ENCODE data around the gene SPI1.
A peak's percentile ranks its signal among the peaks of the same experiment; 100 is the strongest.

SPI1 gene

DNA sequence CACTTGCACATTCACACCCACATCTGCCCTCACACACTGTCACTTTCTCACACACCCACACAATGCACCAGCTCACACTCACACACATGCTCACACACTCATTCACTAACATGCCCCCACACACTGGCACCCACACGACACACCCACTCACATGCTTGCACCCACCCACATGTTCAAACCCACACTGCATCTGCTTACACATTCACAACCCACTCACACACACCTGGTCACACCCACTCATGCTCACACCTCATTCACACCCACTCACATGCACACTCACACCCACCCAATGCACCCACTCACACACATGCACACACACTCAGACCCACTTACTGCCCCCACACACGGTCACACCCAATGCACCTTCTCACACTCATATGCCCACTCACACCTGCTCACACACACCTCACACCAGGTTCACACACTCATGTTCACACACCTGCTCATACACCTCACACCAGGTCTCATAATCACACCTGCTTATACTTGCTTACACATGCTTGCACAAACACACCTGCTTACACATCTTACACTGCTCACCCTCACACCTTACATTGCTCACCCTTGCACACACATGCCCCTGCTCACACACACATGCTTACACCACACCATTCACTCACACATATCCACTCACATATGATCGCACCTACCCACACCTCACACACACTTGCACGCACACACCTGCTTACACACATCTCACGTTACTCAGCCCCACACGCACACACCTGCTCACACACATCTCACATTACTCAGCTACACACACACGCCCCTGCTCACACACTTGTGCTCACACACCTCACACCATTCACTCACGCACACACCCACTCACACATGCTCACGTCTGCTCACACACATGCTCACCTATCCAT, 22.0 kb downstream of the SPI1 start:
- DNase-seq = no peak

DNA sequence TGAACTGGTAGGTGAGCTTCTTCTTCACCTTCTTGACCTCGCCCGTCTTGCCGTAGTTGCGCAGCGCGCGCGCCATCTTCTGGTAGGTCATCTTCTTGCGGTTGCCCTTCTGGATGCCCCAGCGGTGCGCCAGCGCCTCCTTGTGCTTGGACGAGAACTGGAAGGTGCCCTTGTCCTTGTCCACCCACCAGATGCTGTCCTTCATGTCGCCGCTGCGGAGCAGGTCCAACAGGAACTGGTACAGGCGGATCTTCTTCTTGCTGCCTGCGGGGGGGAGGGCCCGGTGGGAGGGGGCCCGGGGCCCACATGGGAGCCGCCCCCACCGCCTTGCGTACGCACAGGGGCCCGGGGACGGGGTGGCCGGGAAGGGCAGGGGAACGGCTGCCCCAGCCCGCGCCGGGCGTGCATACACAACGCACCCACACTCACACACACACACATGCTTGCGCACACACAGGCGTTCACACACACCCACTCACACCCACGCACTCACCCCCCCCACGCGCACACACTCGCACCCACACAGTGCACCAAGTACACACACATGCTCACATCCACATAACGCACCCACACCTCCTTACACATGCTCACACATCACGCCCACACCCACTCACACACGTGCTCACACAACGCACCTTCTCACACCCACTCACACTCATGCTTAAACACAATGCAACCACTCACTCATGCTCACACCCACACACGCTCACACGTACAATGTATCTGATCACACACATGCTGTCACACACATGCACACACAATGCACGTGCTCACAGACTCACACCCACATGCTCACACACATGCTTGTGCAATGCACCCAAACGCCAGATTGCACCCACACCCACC, 22.8 kb downstream of the SPI1 start:
- peak; percentile 76 for DNase-seq

DNA sequence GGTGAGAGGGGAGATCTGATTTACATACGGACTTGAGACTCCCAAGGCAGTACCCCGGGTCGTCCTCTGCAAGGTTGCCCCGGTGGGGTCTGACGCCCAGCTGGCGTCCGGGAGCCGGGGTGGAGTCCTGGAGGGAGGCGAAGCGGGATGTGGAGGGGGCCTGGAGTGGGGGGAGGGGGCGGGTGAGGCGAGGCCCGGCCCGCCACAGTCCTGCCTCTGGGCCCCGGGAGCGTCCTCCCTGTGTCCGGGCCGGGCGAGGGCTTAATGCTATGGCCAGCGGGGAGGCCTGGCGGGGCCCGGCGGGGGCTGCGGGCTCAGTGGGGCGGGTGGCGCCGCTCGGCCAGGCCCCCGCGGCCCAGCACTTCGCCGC, 23.4 kb downstream of the SPI1 start:
- no peak for DNase-seq

DNA sequence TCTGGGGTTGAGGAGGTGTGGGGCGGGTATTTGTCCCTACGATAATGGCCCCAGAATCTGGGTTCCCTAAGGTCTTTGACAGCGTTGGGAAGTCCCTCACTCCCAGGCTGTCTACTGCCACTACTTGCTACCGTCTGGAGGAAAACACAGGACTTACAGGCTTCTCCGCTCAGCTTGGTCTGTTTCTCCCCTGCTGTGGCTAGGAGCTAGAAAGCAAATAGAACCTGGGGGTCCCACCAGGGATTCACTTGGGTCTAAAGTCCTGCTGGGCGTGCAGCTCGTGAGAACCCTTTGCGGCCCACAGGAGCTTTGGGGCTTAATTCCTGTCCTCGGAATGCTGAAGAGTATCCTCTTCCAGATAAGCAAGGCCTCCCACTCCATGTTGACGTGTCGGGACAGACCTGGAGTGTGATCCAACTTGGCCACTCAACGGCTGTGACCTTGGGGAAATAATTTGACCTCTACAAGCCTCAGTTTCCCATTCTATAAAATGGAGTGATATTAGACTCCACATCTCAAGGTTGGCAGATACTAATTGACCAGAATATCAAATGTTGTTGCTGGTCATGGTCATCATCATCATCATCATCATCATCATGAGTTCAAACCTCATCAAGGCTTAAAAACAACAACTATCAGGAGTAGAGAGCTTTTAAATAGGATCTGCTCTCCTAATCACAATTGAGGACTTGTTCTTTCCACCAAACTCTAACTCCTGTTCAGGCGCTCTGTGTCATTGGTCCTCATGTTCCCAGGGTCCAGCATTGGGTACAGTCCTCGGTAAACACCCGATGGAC, 24.2 kb downstream of the SPI1 start:
- DNase-seq = no peak

DNA sequence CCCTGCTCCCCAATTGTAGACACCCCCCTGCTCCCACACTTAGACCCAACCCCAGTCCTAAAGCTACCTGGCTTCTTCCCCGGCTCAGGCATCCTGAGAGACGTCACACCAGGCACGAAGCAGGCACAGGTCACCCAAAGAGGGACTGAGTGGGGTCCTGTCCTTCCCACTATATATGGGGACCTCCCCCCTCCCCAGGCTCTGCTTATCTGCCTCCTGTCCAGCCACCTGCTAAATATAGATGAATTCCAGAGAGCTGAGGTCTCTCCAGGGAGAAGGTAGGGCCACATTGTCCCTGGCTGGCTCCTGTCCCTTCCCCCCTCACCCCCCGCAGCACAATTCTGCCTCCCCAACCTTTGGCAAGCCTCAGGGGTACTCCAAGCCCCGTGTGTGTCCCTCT, 25.8 kb downstream of the SPI1 start, which contains the start of gene MYBPC3:
MYBPC3 (minus strand) TSS at position 147 of the 400 bp plus-strand sequence; CDS start at position 92, 55 bp downstream.
- no peak for DNase-seq

DNA sequence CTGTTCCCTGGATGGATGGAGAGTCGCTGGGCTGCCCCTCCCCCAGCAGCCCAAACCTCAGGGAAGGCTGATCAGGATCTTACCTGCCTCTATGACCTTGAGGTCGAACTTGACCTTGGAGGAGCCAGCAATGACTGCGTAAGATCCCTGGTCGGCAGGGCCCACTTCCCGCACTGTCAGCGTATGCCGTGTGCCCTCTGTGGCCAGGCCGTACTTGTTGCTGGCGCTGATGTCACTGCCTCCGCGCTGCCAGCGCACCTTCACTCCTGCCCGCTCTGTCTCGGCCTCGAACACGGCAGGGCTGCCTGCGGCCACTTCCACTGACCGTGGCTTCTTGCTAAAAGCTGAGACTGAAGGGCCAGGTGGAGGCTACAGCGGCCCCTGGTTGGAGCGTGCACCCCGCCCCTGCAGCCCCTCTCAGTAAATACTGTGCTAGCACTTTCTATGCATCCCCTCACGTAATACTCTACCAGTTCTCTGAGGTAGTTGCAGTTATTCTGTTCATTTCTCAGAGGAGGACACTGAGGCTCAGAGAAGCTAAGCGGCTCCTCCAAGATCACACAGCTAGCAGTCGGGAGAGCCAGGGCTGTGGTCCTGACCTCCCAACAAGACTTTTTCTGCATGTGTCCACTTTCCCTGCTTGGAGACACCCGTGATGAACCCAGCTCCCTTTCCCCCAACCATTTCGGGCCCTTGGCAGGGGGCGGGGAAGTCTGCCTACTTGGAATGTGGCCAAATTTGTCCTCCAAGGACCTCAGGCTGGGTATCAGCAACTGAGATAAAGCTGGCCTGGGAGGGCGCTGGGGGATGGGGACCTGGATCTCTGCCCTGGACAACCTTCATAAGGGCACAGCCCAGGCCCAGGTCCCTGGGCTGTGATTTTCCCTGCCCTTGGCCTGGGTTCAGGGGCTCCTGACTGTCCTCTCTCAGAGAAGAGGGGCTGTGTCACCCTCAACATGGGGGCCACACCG, 26.9 kb downstream of the SPI1 start:
- no peak for DNase-seq

- DNase-seq = no peak
These were observed 28.0 kb downstream of the SPI1 start for GRCh38 chr11:47350315-47350714.

GRCh38 chr11:47349521-47350095, 28.7 kb downstream of the SPI1 start:
- no peak for DNase-seq

- no peak for DNase-seq
These were observed 29.5 kb downstream of the SPI1 start for GRCh38 chr11:47348859-47349258.

GRCh38 chr11:47348131-47348802, 30.1 kb downstream of the SPI1 start:
- no peak for DNase-seq

- no peak for DNase-seq
These were observed 31.2 kb downstream of the SPI1 start for GRCh38 chr11:47347137-47347536.

DNA sequence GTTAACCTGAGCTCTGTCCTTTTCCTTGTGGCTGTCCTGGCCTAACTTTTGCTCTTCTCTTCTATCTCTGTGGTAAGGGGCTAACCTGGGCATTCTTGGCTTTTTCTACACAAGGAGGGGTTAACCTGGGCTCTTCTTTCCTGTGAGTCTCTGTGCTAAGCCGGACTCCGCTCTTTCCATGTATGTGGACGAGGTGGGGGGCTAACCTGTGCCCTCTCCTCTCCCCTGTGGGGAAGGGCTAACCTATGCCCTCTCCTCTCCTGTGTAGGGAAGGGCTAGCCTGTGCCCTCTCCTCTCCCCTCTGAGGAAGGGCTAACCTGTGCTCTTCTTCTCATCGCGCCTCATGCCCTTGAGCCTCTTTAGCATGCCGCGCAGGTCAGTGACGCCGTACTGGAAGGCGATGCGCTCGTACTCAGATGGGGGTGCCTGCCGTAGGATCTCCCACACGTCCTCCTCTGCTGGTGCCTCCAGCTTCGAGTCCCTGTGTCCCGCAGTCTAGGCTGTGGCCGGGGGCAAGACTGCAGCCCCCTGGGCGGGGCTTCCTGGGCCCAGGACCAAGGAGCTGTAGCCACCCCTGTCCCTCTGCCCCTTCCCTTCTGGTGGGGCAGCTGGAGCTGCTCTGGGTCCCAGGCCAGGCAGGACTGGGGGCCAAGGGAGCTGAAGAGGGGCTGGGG, 32.3 kb downstream of the SPI1 start:
- no peak for DNase-seq

DNA sequence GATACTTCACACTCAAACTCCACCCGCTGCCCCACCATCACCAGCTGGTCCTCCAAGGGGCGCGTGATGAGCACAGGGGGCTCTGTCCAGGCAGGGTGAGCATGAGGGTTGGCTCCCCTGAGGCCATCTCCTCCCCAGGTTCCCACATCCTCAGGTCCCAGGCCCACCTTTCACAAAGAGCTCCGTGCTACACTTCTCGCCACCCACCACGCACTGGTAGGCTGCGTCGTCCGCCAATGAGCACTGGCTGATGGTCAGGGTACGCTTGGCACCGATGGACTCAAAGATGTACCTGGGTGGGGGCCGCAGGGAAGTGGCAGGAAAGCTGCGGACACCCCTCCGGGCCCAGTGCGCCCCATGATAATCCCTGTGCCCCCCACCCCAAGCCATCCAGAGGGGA, 35.5 kb downstream of the SPI1 start:
- DNase-seq = no peak

DNA sequence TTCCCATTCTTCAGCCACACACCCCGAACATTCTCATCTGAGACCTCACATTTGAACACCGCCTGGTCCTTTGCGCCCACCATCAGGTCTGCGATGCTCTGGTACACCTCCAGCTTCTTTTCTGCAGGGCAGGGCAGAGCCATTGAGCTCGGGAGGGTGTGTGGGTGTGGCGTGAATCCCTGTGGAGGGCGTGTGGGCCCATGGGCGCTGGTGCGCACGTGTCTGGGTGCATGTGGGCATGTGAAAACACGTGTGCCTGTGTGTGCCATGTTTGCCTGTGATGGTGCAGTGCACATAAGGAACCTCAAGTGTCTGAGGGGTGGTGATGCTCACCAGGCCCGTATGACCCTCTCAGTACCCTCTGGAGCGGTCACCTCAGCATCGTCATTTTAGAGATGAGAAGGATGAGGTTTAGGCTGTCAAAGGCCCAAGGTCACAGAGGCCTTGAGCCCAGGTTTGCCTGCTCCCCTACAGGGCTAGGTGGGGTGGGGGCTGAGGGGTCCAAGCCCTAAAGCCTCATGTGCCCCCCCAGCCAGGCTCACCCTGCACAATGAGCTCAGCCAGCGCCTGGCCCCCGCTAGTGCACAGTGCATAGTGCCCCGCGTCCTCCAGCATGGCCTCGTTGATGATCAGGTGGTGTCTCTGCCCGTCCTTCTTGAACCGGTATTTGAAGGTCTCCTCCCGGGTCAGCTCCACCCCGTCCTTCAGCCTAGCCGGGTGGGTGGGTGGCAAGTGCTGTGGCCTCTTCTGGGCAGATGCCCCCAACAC, 36.1 kb downstream of the SPI1 start:
- DNase-seq = no peak

DNA sequence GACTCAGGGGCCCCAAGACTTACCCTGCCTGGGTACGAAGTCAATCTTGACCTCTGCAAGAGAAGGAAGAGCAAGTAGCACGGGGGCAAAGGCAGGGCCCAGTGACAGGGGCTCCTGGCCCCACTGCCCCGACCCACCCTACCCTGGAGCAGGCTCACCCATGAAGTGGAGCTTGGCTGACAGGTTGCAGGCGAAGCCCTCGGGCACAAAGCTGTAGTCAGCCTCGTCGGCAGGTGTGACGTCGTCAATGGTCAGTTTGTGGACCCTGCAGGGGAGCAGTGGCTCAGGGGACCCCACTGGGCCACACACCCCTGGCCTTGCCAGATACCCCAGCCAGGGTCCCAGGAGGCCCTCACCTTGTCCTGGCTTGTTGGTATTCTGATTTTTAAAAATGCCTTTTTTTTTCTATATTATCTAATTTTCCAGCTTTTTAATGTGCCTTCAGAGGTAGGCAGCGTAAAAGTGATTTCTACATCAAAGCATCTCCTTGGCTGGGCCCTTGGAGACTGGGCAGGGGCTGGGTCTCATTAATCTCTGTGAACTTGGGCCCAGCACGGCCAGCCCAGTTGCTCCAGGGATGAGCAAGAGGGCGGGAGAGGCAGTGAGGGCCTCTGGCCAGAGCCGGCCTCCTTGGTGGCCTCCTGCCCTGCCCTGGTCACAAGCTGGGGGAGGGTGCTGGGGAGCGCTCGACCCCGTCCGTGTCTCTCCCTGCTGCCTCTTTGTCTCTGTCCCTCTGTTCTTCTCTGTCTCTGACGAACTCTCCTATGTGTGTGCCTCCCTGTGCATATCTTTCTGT, 37.2 kb downstream of the SPI1 start:
- no peak for DNase-seq

DNA sequence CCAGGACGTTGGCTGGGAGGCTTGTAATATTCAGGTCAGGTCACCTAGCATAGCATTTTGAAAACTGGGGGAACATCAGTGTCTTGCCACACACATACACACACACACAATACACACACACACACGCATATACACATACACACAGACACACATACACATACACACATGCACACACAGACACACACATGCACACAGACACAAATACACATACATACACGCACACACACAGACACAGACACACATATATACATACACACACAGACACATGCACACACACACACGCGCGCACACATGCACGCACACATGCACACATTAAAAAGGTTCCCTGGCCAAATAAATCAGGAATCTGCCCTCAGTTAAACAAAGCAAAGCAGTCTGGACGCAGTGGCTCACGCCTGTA, 38.3 kb downstream of the SPI1 start:
- no peak for DNase-seq

- DNase-seq = no peak
These were observed 39.7 kb downstream of the SPI1 start for GRCh38 chr11:47338396-47339241.
